Transverse colon (tissue), 4 donors: ENCODE data around the gene U2AF2. TPM values are rescaled to one million over a fixed set of nuclear protein-coding genes. Genes with fewer than 3 reads are reported as not detected.

Experiments used
- DNase-seq: peaks from one replicate; pipeline ENCODE4 v3.0.0-alpha.2; 2019
- H3K27ac ChIP-seq, 4 donors: fragments of 200-600 bp; sonication (generic); 2 replicates each; pipeline ENCODE4 v1.5.1; 2016 to 2018; ENCODE audit warnings: inconsistent platforms in 4 of 4
- H3K27me3 ChIP-seq: fragments of 200-600 bp; sonication (generic); 2 replicates; pipeline ENCODE4 v1.5.1; 2017; ENCODE audit warnings: inconsistent platforms
- H3K36me3 ChIP-seq, 4 donors: fragments of 200-600 bp; sonication (generic); 2 replicates each; pipeline ENCODE4 v1.5.1; 2017 to 2019; ENCODE audit warnings: inconsistent platforms in 4 of 4
- H3K4me1 ChIP-seq, 4 donors: fragments of 200-600 bp; sonication (generic); 2 replicates each; pipeline ENCODE4 v1.5.1; 2017 to 2020; ENCODE audit warnings: inconsistent platforms in 4 of 4
- H3K4me3 ChIP-seq, 4 donors: fragments of 200-600 bp; sonication (generic); 1 replicate in 1 of 4; 2 replicates in 3 of 4; pipeline versions ENCODE4 v1.5.1 to v1.6.1; 2017 to 2019; ENCODE audit warnings: inconsistent platforms in 4 of 4
- H3K9me3 ChIP-seq, 2 donors: fragments of 200-600 bp; sonication (generic); 2 replicates each; pipeline ENCODE4 v1.5.1; 2017 to 2019; ENCODE audit warnings: inconsistent platforms in 2 of 2
- CTCF ChIP-seq, 5 experiments: fragments of 200-600 bp in 3 of 5; fragments of 450-650 bp in 2 of 5; sonication (generic) in 3 of 5; IDR thresholded peaks; 1 replicate in 2 of 5; 2 replicates in 3 of 5; pipeline ENCODE4 v1.5.1; 2016 to 2017; ENCODE audit warnings: antibody characterized with exemption in 5 of 5, inconsistent platforms in 3 of 5, mild to moderate bottlenecking in 2 of 5, moderate library complexity in 1 of 5
- EP300 ChIP-seq: sonication (generic); formaldehyde crosslinking; IDR thresholded peaks from one replicate; pipeline ENCODE4 v1.6.1; 2017; ENCODE audit warnings: antibody characterized with exemption, low read depth
- POLR2A ChIP-seq: fragments of 450-650 bp; IDR thresholded peaks from one replicate; pipeline ENCODE4 v1.6.1; 2016; ENCODE audit warnings: antibody characterized with exemption, mild to moderate bottlenecking, moderate library complexity
- POLR2AphosphoS5 ChIP-seq, 3 donors: sonication (generic); formaldehyde crosslinking; IDR thresholded peaks; one replicate each; pipeline ENCODE4 v1.6.1; 2016; ENCODE audit warnings: antibody characterized with exemption in 3 of 3
- WGBS, 2 donors: methylation state at CpG; one replicate each; pipeline ENCODE4 v1.1.5; 2018; ENCODE audit warnings: low coverage in 1 of 2; 5-methylcytosine and 5-hydroxymethylcytosine counted together
- in situ Hi-C, 4 donors: fragments of 200-750 bp; cut with MboI; loops; one replicate each; pipeline versions ENCODE4 v1.15.0 to v1.15.1; 2017; ENCODE audit warnings: low sequenced_read_pairs in 3 of 4, low pct_ligation_motif_present in 1 of 4, low pct_unique_long_range_greater_than_20kb in 1 of 4
- intact Hi-C: fragments of 100-400 bp; cut with DNase I; formaldehyde crosslinking; loops from one replicate; pipeline ENCODE4 v1.15.1; 2023; ENCODE audit warnings: low total_unique reads
- total RNA-seq, 4 donors: library from RNA; depleted of rRNA; stranded (reverse); fragments of >200 nt; gene quantifications; one replicate each; pipeline ENCODE4 v1.1.0, GENCODE V29; 2016

Gene U2AF2
- total RNA-seq, 4 donors from 2014 or later, result 112 to 185 (median 130) TPM

- intact Hi-C loops (loop anchor here (2.0 to 10.0 kb wide), 2 partner anchors 21 to 269 kb away; partner anchors contain the start of genes RPL28 and TMEM238), in situ Hi-C loops (no loop called here)
- Histone ChIP-seq H3K27me3 (no peaks in the 10 kb centered on the region), H3K4me3 (peak overlapping the region; percentile 64 to 93 (median 79)), H3K9me3 (no peaks in the 10 kb centered on the region), H3K36me3 (no peaks in the 10 kb centered on the region), H3K4me1 (peaks cover 33 to 49% (median 41%) of the 10 kb centered on the region in 4 donors), H3K27ac (peak overlapping the region; percentile 93 to 100 (median 99))
- peak; percentile 99 for DNase-seq
- WGBS, 2 donors, result 0 to 1% methylated on average over 1 to 57 of the region's 57 CpGs
- TF ChIP-seq EP300 (no peak), CTCF (IDR thresholded peaks at IDR 0.05) (peak; percentile 97 to 100 (median 99)), POLR2AphosphoS5 (IDR thresholded peaks at IDR 0.05) (peak; percentile 55 to 93 (median 92)), POLR2A (peak; percentile 92)
These were observed 1.0 kb upstream of the U2AF2 start for GRCh38 chr19:55653651-55654322.

GRCh38 chr19:55654323-55654867 lies 440 bp upstream of the U2AF2 start:
- H3K27ac ChIP-seq, result peak overlapping the region; percentile 93 to 100 (median 99)
- TF ChIP-seq POLR2AphosphoS5 (IDR thresholded peaks at IDR 0.05) (no peak), CTCF (IDR thresholded peaks at IDR 0.05) (no peak), POLR2A (no peak), EP300 (no peak)
- intact Hi-C loops, result loop anchor here (10.0 kb wide), 1 partner anchor 270 kb away; the partner anchor contains the start of genes RPL28 and TMEM238
- H3K36me3 ChIP-seq, result no peaks in the 10 kb centered on the region
- no peaks in the 10 kb centered on the region for H3K9me3 ChIP-seq
- 0 to 1% methylated on average over 1 to 51 of the region's 52 CpGs for WGBS, 2 donors
- peak; percentile 99 for DNase-seq
- H3K27me3 ChIP-seq, result no peaks in the 10 kb centered on the region
- peaks cover 34 to 49% (median 39%) of the 10 kb centered on the region in 4 donors for H3K4me1 ChIP-seq
- in situ Hi-C loops, result no loop called here
- H3K4me3 ChIP-seq, result peak overlapping the region; percentile 64 to 93 (median 79)

GRCh38 chr19:55655648-55656040 lies 809 bp downstream of the U2AF2 start:
- WGBS, 2 donors, result 0% methylated on average over 1 to 19 of the region's 19 CpGs
- peak overlapping the region; percentile 66 to 96 (median 92) for H3K4me3 ChIP-seq
- intact Hi-C loops (loop anchor here (10.0 kb wide), 1 partner anchor 271 kb away; the partner anchor contains the start of genes RPL28 and TMEM238), in situ Hi-C loops (no loop called here)
- no peaks in the 10 kb centered on the region for H3K27me3 ChIP-seq
- peaks cover 0 to 6% (median 0%) of the 10 kb centered on the region in 4 donors for H3K36me3 ChIP-seq
- TF ChIP-seq EP300 (no peak), POLR2AphosphoS5 (IDR thresholded peaks at IDR 0.05) (no peak)
- DNase-seq, result no peak
- no peaks in the 10 kb centered on the region for H3K9me3 ChIP-seq
- peak overlapping the region; percentile 93 to 100 (median 99) for H3K27ac ChIP-seq
- peaks cover 32 to 49% (median 41%) of the 10 kb centered on the region in 4 donors for H3K4me1 ChIP-seq

GRCh38 chr19:55656552-55656951 lies 1.7 kb downstream of the U2AF2 start:
- H3K9me3 ChIP-seq, result no peaks in the 10 kb centered on the region
- H3K36me3 ChIP-seq, result peaks cover 0 to 14% (median 3%) of the 10 kb centered on the region in 4 donors
- 39 to 44% methylated on average over 7 of the region's 7 CpGs for WGBS, 2 donors
- H3K4me3 ChIP-seq, result peak overlapping the region in 3 of 4 donors; percentile 66 to 93 (median 92)
- no peak for DNase-seq
- H3K4me1 ChIP-seq, result peaks cover 32 to 49% (median 41%) of the 10 kb centered on the region in 4 donors
- H3K27me3 ChIP-seq, result no peaks in the 10 kb centered on the region
- peak overlapping the region in 2 of 4 donors; percentile 9 to 18 for H3K27ac ChIP-seq
- in situ Hi-C loops (no loop called here), intact Hi-C loops (loop anchor here (10.0 kb wide), 1 partner anchor 272 kb away; the partner anchor contains the start of genes RPL28 and TMEM238)
- TF ChIP-seq CTCF (IDR thresholded peaks at IDR 0.05) (no peak), POLR2A (no peak), EP300 (no peak), POLR2AphosphoS5 (IDR thresholded peaks at IDR 0.05) (no peak)
